ENCODE measurements around the gene PTPRN2. TPM values are rescaled to one million over a fixed set of nuclear protein-coding genes. Genes with fewer than 3 reads are reported as not detected.

PTPRN2 gene
- total RNA-seq, 8 experiments from 2014 or later, result 0.10 to 19.7 (median 10.8) TPM; not detected in 1

GRCh38 chr7:157714166-157715070 lies 873.2 kb downstream of the PTPRN2 start:
- Histone ChIP-seq H3K4me1 (replicated peaks in 1 of 2) (peaks cover 0 to 12% of the 10 kb centered on the region in 2 donors), H3K4me3 (no peak overlapping the region), H3K27ac (no peak overlapping the region)
- in situ Hi-C loops (cut with MboI; ENCODE audit: low pct_unique_long_range_greater_than_20kb in 2 of 9, low sequenced_read_pairs in 9 of 9, unreplicated experiment in 9 of 9), result no loop called here
- no peak for ATAC-seq (replicated peaks in 6 of 8)
- WGBS, 10 experiments, result 18 to 92% (median 69%) methylated on average over 2 to 17 of the region's 29 CpGs; no CpG with 5 or more reads in 1 of the 10 experiments

- Histone ChIP-seq H3K4me1 (replicated peaks in 1 of 2) (peaks cover 0 to 18% of the 10 kb centered on the region in 2 donors), H3K4me3 (no peak overlapping the region), H3K27ac (no peak overlapping the region)
- in situ Hi-C loops (cut with MboI; ENCODE audit: low pct_unique_long_range_greater_than_20kb in 2 of 9, low sequenced_read_pairs in 9 of 9, unreplicated experiment in 9 of 9), result no loop called here
- no peak for ATAC-seq (replicated peaks in 6 of 8)
- 20 to 97% (median 56%) methylated on average over 1 to 13 of the region's 16 CpGs; no CpG with 5 or more reads in 2 of the 10 experiments for WGBS, 10 experiments
Measured at GRCh38 chr7:157713591-157713990, 874.0 kb downstream of the PTPRN2 start.

GRCh38 chr7:157712666-157713235 lies 874.9 kb downstream of the PTPRN2 start:
- 50 to 82% (median 75%) methylated on average over 1 to 12 of the region's 15 CpGs; no CpG with 5 or more reads in 2 of the 10 experiments for WGBS, 10 experiments
- Histone ChIP-seq H3K4me1 (replicated peaks in 1 of 2) (peaks cover 0 to 14% of the 10 kb centered on the region in 2 donors), H3K4me3 (no peak overlapping the region), H3K27ac (no peak overlapping the region)
- ATAC-seq (replicated peaks in 6 of 8), result no peak
- in situ Hi-C loops (cut with MboI; ENCODE audit: low pct_unique_long_range_greater_than_20kb in 2 of 9, low sequenced_read_pairs in 9 of 9, unreplicated experiment in 9 of 9), result no loop called here

- Histone ChIP-seq H3K4me1 (replicated peaks in 1 of 2) (peaks cover 0 to 11% of the 10 kb centered on the region in 2 donors), H3K4me3 (no peak overlapping the region), H3K27ac (no peak overlapping the region)
- WGBS, 10 experiments, result 50 to 90% (median 52%) methylated on average over 1 to 3 of the region's 27 CpGs; no CpG with 5 or more reads in 6 of the 10 experiments
- no peak for ATAC-seq (replicated peaks in 6 of 8)
- in situ Hi-C loops (cut with MboI; ENCODE audit: low pct_unique_long_range_greater_than_20kb in 2 of 9, low sequenced_read_pairs in 9 of 9, unreplicated experiment in 9 of 9), result no loop called here
Measured at GRCh38 chr7:157711353-157711888, 876.2 kb downstream of the PTPRN2 start.

- Histone ChIP-seq H3K27ac (no peak overlapping the region), H3K4me1 (replicated peaks in 1 of 2) (peaks cover 0 to 11% of the 10 kb centered on the region in 2 donors), H3K4me3 (no peak overlapping the region)
- in situ Hi-C loops (cut with MboI; ENCODE audit: low pct_unique_long_range_greater_than_20kb in 2 of 9, low sequenced_read_pairs in 9 of 9, unreplicated experiment in 9 of 9), result no loop called here
- no peak for ATAC-seq (replicated peaks in 6 of 8)
- WGBS, 10 experiments, result 62% methylated on average over 4 of the region's 14 CpGs; no CpG with 5 or more reads in 9 of the 10 experiments
Measured at GRCh38 chr7:157710396-157710795, 877.2 kb downstream of the PTPRN2 start.

- in situ Hi-C loops (cut with MboI; ENCODE audit: low pct_unique_long_range_greater_than_20kb in 2 of 9, low sequenced_read_pairs in 9 of 9, unreplicated experiment in 9 of 9), result no loop called here
- H3K4me1 ChIP-seq (replicated peaks in 1 of 2), result peaks cover 0 to 11% of the 10 kb centered on the region in 2 donors
- no peak overlapping the region for H3K27ac ChIP-seq
- no peak for ATAC-seq (replicated peaks in 6 of 8)
- WGBS, 10 experiments, result 4 to 61% (median 49%) methylated on average over 1 to 10 of the region's 26 CpGs; no CpG with 5 or more reads in 4 of the 10 experiments
- no peak overlapping the region for H3K4me3 ChIP-seq
Measured at GRCh38 chr7:157709531-157710251, 877.9 kb downstream of the PTPRN2 start.

- in situ Hi-C loops (cut with MboI; ENCODE audit: low pct_unique_long_range_greater_than_20kb in 2 of 9, low sequenced_read_pairs in 9 of 9, unreplicated experiment in 9 of 9), result no loop called here
- 17 to 100% (median 40%) methylated on average over 1 to 5 of the region's 9 CpGs; no CpG with 5 or more reads in 6 of the 10 experiments for WGBS, 10 experiments
- Histone ChIP-seq H3K4me1 (replicated peaks in 1 of 2) (peaks cover 0 to 9% of the 10 kb centered on the region in 2 donors), H3K4me3 (no peak overlapping the region), H3K27ac (no peak overlapping the region)
- ATAC-seq (replicated peaks in 6 of 8), result no peak
Measured at GRCh38 chr7:157708919-157709295, 878.7 kb downstream of the PTPRN2 start.

- Histone ChIP-seq H3K4me3 (no peak overlapping the region), H3K27ac (no peak overlapping the region), H3K4me1 (replicated peaks in 1 of 2) (peaks cover 0 to 9% of the 10 kb centered on the region in 2 donors)
- ATAC-seq (replicated peaks in 6 of 8), result peak in 2 of 8 experiments; percentile 15 to 38
- in situ Hi-C loops (cut with MboI; ENCODE audit: low pct_unique_long_range_greater_than_20kb in 2 of 9, low sequenced_read_pairs in 9 of 9, unreplicated experiment in 9 of 9), result no loop called here
- 13 to 69% (median 56%) methylated on average over 1 to 16 of the region's 23 CpGs; no CpG with 5 or more reads in 2 of the 10 experiments for WGBS, 10 experiments
Measured at GRCh38 chr7:157707983-157708918, 879.4 kb downstream of the PTPRN2 start.

GRCh38 chr7:157704365-157704764 lies 883.3 kb downstream of the PTPRN2 start:
- 0 to 100% (median 59%) methylated on average over 2 to 5 of the region's 9 CpGs; no CpG with 5 or more reads in 1 of the 10 experiments for WGBS, 10 experiments
- no peak for ATAC-seq (replicated peaks in 6 of 8)
- no peak overlapping the region for H3K27ac ChIP-seq
- peaks cover 0 to 24% of the 10 kb centered on the region in 2 donors for H3K4me1 ChIP-seq (replicated peaks in 1 of 2)
- in situ Hi-C loops (cut with MboI; ENCODE audit: low pct_unique_long_range_greater_than_20kb in 2 of 9, low sequenced_read_pairs in 9 of 9, unreplicated experiment in 9 of 9), result no loop called here
- no peak overlapping the region for H3K4me3 ChIP-seq

GRCh38 chr7:157703534-157704195 lies 884.0 kb downstream of the PTPRN2 start:
- in situ Hi-C loops (cut with MboI; ENCODE audit: low pct_unique_long_range_greater_than_20kb in 2 of 9, low sequenced_read_pairs in 9 of 9, unreplicated experiment in 9 of 9), result no loop called here
- no peak for ATAC-seq (replicated peaks in 6 of 8)
- peaks cover 0 to 19% of the 10 kb centered on the region in 2 donors for H3K4me1 ChIP-seq (replicated peaks in 1 of 2)
- H3K27ac ChIP-seq, result no peak overlapping the region
- 24 to 81% (median 69%) methylated on average over 1 to 14 of the region's 21 CpGs; no CpG with 5 or more reads in 4 of the 10 experiments for WGBS, 10 experiments
- H3K4me3 ChIP-seq, result no peak overlapping the region

GRCh38 chr7:157703131-157703530 lies 884.5 kb downstream of the PTPRN2 start:
- no peak overlapping the region for H3K4me3 ChIP-seq
- no peak for ATAC-seq (replicated peaks in 6 of 8)
- no peak overlapping the region for H3K27ac ChIP-seq
- in situ Hi-C loops (cut with MboI; ENCODE audit: low pct_unique_long_range_greater_than_20kb in 2 of 9, low sequenced_read_pairs in 9 of 9, unreplicated experiment in 9 of 9), result no loop called here
- WGBS, 10 experiments, result 0 to 82% (median 50%) methylated on average over 1 to 8 of the region's 14 CpGs; no CpG with 5 or more reads in 3 of the 10 experiments
- peaks cover 0 to 15% of the 10 kb centered on the region in 2 donors for H3K4me1 ChIP-seq (replicated peaks in 1 of 2)
